ENCODE measurements around the gene THSD4.
"Not testable (repeated sequence)": the region's sequence is repeated elsewhere in the genome, so short reads cannot be mapped to it uniquely, and the experiment has no call there.

THSD4 gene

DNA sequence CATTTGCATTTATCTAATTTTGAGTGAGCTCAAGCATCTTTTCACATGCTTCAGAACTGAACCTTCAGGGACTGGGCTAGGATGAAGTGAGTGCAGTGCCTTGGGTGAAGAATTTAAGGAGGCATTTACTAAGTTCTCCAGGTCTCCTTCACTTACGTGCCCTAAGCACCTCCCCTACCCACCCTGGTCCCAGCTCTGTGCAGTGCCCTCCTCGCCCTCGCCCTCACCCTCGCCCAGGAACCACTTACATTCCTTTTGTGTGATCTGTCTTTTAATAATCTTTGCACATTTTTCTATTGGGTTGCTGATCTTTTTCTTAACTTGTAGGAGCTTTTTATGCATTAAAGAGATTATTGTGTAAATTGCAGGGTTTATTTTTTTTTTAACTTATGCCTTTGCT, 322.6 kb downstream of the THSD4 start:
- H3K9me3 ChIP-seq (ENCODE audit: insufficient read depth, low read length), result no peaks in the 10 kb centered on the region
- no peak overlapping the region for H3K4me3 ChIP-seq (ENCODE audit: low read length)
- no peaks in the 10 kb centered on the region for H3K79me2 ChIP-seq (ENCODE audit: low read length)
- peaks cover 18% of the 10 kb centered on the region for H3K4me1 ChIP-seq (ENCODE audit: low read length)
- H3K4me2 ChIP-seq (ENCODE audit: low read length), result no peak overlapping the region
- no peak overlapping the region for H3K27ac ChIP-seq (ENCODE audit: low read length)
- no peak overlapping the region for H2AFZ ChIP-seq (ENCODE audit: low read depth, low read length)
- no peak for TF ChIP-seq EZH2phosphoT487 (IDR thresholded peaks at IDR 0.05; ENCODE audit: low read depth)
- TF ChIP-seq CTCF (IDR thresholded peaks at IDR 0.05; ENCODE audit: low read depth, low read length), result no peak
- no peaks in the 10 kb centered on the region for H3K27me3 ChIP-seq (ENCODE audit: low read depth, low read length)
- H3K9ac ChIP-seq (ENCODE audit: low read length), result no peak overlapping the region
- no peaks in the 10 kb centered on the region for H3K36me3 ChIP-seq (replicated peaks; ENCODE audit: low read depth, low read length)
- no peaks in the 10 kb centered on the region for H4K20me1 ChIP-seq (ENCODE audit: insufficient read depth, low read length)

DNA sequence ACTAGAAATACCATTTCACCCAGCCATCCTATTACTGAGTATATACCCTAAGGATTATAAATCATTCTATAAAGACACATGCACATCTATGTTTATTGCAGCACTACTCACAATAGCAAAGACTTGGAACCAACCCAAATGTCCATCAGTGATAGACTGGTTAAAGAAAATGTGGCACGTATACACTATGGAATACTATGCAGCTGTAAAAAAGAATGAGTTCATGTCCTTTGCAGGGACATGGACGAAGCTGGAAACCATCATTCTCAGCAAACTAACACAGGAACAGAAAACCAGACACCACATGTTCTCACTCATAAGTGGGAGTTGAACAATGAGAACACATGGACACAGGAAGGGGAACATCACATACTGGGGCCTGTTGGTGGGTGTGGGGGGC, 324.2 kb downstream of the THSD4 start:
- H3K4me1 ChIP-seq (ENCODE audit: low read length), result peaks cover 23% of the 10 kb centered on the region

GRCh38 chr15:71440489-71441110, 325.3 kb downstream of the THSD4 start:
- Histone ChIP-seq H3K9me3 (ENCODE audit: insufficient read depth, low read length) (no peaks in the 10 kb centered on the region), H3K36me3 (replicated peaks; ENCODE audit: low read depth, low read length) (no peaks in the 10 kb centered on the region), H3K4me3 (ENCODE audit: low read length) (no peak overlapping the region), H3K27ac (ENCODE audit: low read length) (no peak overlapping the region), H4K20me1 (ENCODE audit: insufficient read depth, low read length) (no peaks in the 10 kb centered on the region), H2AFZ (ENCODE audit: low read depth, low read length) (no peak overlapping the region), H3K4me1 (ENCODE audit: low read length) (peaks cover 12% of the 10 kb centered on the region), H3K4me2 (ENCODE audit: low read length) (no peak overlapping the region), H3K9ac (ENCODE audit: low read length) (no peak overlapping the region), H3K27me3 (ENCODE audit: low read depth, low read length) (peaks cover 19% of the 10 kb centered on the region), H3K79me2 (ENCODE audit: low read length) (no peaks in the 10 kb centered on the region)
- TF ChIP-seq EZH2phosphoT487 (IDR thresholded peaks at IDR 0.05; ENCODE audit: low read depth), result no peak
- TF ChIP-seq CTCF (IDR thresholded peaks at IDR 0.05; ENCODE audit: low read depth, low read length), result peak; percentile 79

More for the DNA sequence above, 324.2 kb downstream of the THSD4 start:
- not testable (repeated sequence) for H3K36me3 ChIP-seq (replicated peaks; ENCODE audit: low read depth, low read length); H3K79me2 ChIP-seq (ENCODE audit: low read length); H3K4me2 ChIP-seq (ENCODE audit: low read length); H3K9ac ChIP-seq (ENCODE audit: low read length); H3K27ac ChIP-seq (ENCODE audit: low read length); H3K9me3 ChIP-seq (ENCODE audit: insufficient read depth, low read length); H3K27me3 ChIP-seq (ENCODE audit: low read depth, low read length); H2AFZ ChIP-seq (ENCODE audit: low read depth, low read length); H3K4me3 ChIP-seq (ENCODE audit: low read length); H4K20me1 ChIP-seq (ENCODE audit: insufficient read depth, low read length)

GRCh38 chr15:71443538-71443937, 328.3 kb downstream of the THSD4 start:
- TF ChIP-seq EZH2phosphoT487 (IDR thresholded peaks at IDR 0.05; ENCODE audit: low read depth) (no peak), CTCF (IDR thresholded peaks at IDR 0.05; ENCODE audit: low read depth, low read length) (peak; percentile 89)
- Histone ChIP-seq H3K4me1 (ENCODE audit: low read length) (peaks cover 11% of the 10 kb centered on the region), H3K27ac (ENCODE audit: low read length) (no peak overlapping the region), H3K79me2 (ENCODE audit: low read length) (no peaks in the 10 kb centered on the region), H3K4me3 (ENCODE audit: low read length) (no peak overlapping the region), H3K36me3 (replicated peaks; ENCODE audit: low read depth, low read length) (no peaks in the 10 kb centered on the region), H4K20me1 (ENCODE audit: insufficient read depth, low read length) (no peaks in the 10 kb centered on the region), H3K27me3 (ENCODE audit: low read depth, low read length) (peaks cover 40% of the 10 kb centered on the region), H3K9ac (ENCODE audit: low read length) (no peak overlapping the region), H2AFZ (ENCODE audit: low read depth, low read length) (peak overlapping the region; percentile 49; the same call in 1 of the 2 replicates), H3K4me2 (ENCODE audit: low read length) (peak overlapping the region; percentile 9; the same call in 1 of the 2 replicates), H3K9me3 (ENCODE audit: insufficient read depth, low read length) (no peaks in the 10 kb centered on the region)

Measured in OCI-LY3 (cell line).